ENCODE results near the gene CD151.

- no peak for TF ChIP-seq CTCF (IDR thresholded peaks at IDR 0.05 in 8 of 11, conservative IDR thresholded peaks at IDR 0.05 in 3 of 11)
- no peak for TF ChIP-seq POLR2A (IDR thresholded peaks at IDR 0.05)
Observed at GRCh38 chr11:816433-816779, 16.3 kb upstream of the CD151 start.

Data from spleen (tissue), 7 donors.